ENCODE results near the gene GAS7. TPM values are rescaled to one million over a fixed set of nuclear protein-coding genes. Genes with fewer than 3 reads are reported as not detected.

GAS7 gene
- total RNA-seq, 4 donors from 2014 or later, result 24.7 to 43.3 (median 38.4) TPM

DNA sequence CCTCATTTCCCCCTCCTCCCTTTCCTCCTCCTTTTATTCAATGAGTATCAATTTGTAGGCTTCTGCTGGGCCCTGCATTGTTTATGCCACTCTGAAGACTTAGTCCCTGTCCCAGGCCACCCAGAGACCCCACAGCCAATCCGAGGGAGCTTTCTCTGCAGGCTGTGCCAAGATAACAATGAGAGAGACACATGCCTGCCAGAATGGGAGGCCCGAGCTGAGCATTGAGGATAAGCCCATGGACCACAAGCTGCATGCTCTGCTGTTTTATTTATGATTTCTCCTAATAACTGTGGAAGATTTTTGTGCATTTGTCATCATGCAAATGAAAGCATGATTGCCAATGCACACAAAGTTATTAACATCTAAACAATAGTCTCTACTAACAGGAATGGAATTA lies 296.3 kb downstream of the GAS7 start:
- TF ChIP-seq, protein P1, sequence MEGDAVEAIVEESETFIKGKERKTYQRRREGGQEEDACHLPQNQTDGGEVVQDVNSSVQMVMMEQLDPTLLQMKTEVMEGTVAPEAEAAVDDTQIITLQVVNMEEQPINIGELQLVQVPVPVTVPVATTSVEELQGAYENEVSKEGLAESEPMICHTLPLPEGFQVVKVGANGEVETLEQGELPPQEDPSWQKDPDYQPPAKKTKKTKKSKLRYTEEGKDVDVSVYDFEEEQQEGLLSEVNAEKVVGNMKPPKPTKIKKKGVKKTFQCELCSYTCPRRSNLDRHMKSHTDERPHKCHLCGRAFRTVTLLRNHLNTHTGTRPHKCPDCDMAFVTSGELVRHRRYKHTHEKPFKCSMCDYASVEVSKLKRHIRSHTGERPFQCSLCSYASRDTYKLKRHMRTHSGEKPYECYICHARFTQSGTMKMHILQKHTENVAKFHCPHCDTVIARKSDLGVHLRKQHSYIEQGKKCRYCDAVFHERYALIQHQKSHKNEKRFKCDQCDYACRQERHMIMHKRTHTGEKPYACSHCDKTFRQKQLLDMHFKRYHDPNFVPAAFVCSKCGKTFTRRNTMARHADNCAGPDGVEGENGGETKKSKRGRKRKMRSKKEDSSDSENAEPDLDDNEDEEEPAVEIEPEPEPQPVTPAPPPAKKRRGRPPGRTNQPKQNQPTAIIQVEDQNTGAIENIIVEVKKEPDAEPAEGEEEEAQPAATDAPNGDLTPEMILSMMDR (IDR thresholded peaks at IDR 0.05; ENCODE audit: low read depth), result no peak

DNA sequence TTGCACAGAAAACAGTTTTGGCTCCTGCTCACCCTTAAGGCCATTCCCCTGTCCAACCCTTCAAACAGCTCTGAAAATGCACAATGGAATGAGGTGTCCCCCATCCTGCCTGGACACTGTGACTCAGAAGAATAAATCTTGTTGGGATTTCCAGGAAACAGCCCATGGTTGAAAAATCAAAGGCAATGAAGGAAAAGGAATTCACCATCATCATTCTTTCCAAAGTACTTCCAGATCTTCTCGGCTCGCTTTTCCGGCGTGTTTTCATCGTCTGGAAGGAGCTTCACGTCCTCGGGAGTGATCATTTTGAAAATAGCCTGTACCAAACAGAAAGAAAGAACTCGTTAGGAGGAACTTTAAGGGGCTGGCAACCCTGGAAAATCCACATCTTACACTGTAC lies 297.6 kb downstream of the GAS7 start:
- TF ChIP-seq, protein P1 (IDR thresholded peaks at IDR 0.05; ENCODE audit: low read depth), result no peak

DNA sequence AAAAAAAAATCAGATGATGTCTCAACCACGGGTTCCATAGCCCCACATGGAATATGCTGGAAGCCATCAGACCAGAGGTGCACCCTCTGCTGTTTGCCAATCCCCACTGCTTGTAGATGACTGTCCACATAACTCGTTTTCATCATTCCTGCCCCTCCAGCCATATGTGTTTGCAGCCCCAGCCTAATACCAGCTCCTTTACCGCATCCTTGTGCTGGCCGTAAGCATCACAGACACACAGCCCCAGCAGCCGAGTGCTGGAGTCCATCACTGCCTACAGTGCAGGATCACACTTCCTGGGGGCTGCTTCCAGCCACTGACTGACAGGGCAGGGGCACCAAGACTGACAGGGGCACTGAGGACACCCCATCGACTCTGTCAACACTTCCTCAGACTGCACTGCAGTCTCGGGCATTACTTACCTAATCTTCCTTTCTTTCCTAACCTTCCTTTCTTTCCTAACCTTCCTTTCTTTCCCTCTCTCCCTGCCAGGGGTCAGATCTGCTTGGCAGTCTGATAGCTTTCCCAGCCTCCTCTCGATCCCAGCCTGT lies 298.3 kb downstream of the GAS7 start:
- TF ChIP-seq, protein P1 (IDR thresholded peaks at IDR 0.05; ENCODE audit: low read depth), result no peak

DNA sequence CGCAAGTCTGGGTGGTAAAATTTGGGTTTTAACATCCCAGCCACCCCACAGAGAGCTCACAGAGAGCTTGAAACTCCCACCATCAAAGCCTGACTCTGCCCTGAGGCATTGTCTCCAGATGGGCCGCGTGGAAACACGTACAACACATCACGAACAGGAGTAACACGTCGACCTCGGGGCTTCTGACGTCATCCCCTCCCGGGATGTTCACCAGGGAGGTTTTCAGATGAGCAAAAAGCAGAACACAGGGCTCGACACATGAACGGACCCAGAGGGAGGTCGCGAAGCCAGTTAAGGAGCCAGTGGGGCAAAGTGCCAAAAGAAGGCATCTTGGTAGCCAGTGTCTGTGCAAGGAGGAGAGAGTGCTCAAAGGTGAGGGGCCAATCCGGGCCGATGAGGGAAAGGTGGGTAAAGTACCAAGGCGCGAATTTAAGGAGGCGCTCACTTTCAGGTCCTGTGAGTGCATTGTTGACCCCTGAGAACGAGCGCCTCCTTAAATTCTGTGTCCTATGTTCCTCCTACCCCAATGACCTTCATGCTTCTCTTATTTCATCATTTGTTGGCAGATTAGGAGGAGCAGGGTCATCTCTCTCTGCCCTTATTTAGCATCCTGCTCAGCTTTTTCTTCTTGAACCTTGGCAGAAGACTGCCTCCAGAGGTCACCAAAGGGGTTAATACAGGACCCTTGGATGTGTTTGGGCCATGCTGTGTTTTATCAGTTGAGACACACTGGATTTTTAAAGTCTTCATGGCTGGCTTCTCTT lies 298.9 kb downstream of the GAS7 start:
- TF ChIP-seq, protein P1 (IDR thresholded peaks at IDR 0.05; ENCODE audit: low read depth), result no peak

GRCh38 chr17:9898812-9899211 lies 299.6 kb downstream of the GAS7 start:
- TF ChIP-seq, protein P1 (IDR thresholded peaks at IDR 0.05; ENCODE audit: low read depth), result no peak

DNA sequence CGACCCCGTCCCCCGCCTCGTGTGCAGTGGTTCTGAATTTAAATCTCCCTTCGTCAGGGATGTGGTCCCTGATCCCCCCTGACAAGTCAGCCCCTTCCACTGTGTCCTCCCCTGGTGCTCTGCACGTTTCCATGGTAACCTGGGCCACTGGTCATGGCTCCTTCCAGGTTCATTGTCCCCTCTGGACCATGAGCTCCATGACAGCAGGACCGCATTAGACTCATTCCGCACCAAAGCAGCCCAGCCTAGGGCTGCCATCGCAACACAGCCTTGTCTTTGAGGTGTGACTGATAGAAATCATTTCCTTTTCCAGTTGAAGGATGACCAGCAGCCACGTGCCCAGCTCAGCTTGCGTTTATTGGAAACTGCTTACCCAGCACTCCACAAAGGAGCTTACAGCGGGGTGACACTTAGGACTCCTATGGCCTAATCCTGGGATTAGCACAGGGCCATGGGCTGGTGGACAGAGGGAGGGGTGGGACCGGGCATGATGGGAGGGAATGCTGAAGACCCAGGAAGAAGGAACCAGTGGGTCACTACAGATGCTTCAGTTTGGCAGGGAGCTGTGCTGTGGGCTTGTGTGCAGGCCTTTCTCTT lies 300.9 kb downstream of the GAS7 start:
- TF ChIP-seq, protein P1 (IDR thresholded peaks at IDR 0.05; ENCODE audit: low read depth), result no peak

DNA sequence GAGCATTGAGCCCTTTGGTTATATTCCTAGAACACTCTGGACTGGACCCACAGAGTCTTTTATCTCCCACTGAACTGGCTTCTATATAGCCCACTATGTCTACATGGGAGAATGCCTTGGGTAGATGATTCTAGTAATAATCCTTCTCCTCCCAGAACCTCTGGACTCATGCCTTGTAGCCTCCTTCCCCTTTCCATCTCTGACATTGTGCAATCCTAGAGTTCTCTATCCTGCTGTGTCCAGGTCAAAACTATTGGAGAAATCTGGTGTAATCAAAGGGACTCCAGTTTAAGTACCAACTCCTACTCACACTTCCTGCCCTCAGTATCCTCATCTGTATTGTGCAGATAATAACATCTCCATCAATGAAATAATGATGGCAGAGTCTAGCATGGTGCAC lies 302.5 kb downstream of the GAS7 start:
- TF ChIP-seq, protein P1 (IDR thresholded peaks at IDR 0.05; ENCODE audit: low read depth), result no peak

Data from subcutaneous adipose tissue (tissue), 4 donors.